Right renal cortex interstitium (tissue), 3 donors: ENCODE data around the gene TNRC6C. TPM values are rescaled to one million over a fixed set of nuclear protein-coding genes. Genes with fewer than 3 reads are reported as not detected.
"Not testable (repeated sequence)": the region's sequence is repeated elsewhere in the genome, so short reads cannot be mapped to it uniquely, and the experiment has no call there.

Experiments
- DNase-seq, 3 donors: peaks; one replicate each; pipeline ENCODE4 v3.0.0-alpha.2; 2013; ENCODE audit warnings: low read depth in 3 of 3, low spot score in 2 of 3
- polyA plus RNA-seq, 3 donors: library from polyadenylated mRNA; unstranded; fragments of 120-200 nt; gene quantifications; one replicate each; pipeline ENCODE4 v1.2.1, GENCODE V29; 2013; ENCODE audit not compliant: insufficient read length in 3 of 3

The TNRC6C gene
- polyA plus RNA-seq, 3 donors = 12.6 to 13.6 (median 12.8) TPM

- no peak for DNase-seq
Observed at GRCh38 chr17:78132084-78132676, 173.7 kb downstream of the TNRC6C start.

- no peak for DNase-seq
Observed at GRCh38 chr17:78132767-78133178, 174.3 kb downstream of the TNRC6C start.

- DNase-seq = no peak
Observed at GRCh38 chr17:78133179-78133951, 174.9 kb downstream of the TNRC6C start.

DNA sequence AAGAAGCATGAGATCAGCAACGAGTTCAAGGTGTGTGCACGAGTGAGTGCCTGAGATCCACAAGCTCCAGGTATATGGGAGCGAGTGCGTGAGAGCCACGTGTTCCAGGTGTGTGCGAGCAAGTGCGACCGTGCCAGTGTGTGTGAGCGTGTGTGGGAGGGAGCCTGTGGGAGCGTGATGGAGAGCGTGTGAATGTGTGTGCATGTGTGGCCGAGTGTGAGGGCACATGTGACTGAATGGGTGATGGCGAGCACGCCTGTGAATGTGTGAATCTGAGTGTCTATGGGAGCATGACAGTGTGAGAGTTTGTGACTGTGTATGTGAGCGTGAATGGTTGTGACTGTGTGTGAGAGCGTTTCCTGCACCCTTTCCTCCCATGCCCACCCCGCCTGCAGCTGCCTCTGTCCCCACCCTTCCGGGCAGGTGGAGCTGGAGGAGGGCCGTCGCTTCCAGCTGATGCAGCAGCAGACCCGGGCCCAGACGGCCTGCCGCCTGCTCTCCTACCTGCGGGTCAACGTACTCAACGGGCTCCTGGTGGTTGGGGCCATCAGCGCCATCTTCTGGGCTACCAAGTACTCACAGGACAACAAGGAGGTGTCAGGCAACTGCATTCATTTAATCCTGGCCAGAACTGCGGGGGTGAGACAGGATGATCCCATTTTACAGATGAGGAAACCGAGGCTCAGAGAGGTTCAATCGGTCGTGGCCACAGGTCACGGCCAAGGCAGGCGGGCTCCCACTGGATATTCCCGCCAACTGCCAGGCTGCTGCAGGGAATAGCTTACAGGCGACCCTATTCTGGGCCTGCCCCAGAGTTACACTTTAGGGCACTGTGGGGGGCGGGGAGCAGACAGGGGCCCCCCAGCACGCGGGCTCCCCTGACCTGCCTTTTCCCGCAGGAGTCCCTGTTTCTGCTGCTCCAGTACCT lies 175.7 kb downstream of the TNRC6C start:
- DNase-seq = no peak

- DNase-seq = no peak
Observed at GRCh38 chr17:78134899-78135385, 176.4 kb downstream of the TNRC6C start.

DNA sequence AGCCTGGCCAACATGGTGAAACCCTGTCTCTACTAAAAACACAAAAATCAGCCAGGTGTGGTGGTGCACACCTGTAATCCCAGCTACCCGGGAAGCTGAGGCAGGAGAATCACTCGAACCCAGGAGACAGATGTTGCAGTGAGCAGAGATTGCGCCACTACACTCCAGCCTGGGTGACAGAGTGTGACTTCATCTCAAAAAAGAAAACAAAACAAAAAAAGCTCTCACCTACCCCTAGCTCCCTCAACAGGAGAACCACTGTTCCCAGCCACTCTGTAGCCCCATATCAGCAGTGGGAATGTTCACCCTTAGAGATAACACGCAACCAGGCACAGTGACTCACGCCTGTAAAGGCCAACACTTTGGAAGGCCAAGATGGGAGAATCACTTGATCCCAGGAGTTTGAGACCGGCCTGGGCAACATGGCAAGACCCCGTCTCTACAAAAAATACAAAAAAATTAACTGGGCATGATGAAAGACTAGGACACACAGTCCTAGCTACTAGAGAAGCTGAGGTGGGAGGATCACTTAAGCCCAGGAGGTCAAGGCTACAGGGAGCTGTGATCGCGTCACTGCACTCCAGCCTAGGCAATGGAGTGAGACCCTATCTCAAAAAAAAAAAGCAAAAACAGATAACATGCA lies 177.5 kb downstream of the TNRC6C start:
- no peak for DNase-seq

GRCh38 chr17:78137392-78138203 lies 179.1 kb downstream of the TNRC6C start:
- no peak for DNase-seq

DNA sequence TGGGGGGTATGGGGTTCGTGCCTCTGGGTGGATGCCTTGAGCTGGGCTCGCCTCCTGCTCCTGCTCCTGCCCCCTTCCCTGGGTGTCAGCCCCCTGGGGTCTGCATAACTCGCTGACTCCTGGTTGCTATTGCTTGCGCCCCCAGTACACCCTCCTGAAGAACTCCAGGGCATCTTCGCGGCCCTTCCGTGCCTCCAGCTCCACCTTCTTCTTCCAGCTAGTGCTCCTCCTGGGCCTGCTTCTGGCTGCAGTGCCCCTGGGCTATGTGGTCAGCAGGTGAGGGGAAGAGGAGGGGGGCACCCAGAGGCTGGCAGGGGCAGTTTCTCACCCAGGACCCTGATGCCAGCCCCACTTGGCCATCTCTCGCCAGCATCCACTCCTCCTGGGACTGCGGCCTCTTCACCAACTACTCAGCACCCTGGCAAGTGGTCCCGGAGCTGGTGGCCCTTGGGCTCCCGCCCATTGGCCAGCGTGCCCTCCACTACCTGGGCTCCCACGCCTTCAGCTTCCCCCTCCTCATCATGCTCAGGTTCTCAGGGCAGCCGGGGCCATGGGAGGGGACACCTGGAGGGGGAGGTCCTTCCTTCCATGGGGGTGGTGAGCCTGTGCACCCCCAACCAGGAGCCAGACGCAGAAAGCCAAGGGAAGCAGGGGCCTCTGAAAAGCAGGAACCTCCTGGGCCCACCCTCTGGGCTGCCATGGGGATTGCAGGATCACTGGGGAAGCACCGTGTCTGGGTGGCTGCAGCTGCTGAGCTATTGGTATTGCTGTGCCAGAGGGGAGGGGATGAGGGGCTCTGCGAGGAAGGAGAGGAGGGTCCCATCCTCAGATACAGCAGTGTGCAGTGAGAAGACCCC lies 179.9 kb downstream of the TNRC6C start:
- no peak for DNase-seq

DNA sequence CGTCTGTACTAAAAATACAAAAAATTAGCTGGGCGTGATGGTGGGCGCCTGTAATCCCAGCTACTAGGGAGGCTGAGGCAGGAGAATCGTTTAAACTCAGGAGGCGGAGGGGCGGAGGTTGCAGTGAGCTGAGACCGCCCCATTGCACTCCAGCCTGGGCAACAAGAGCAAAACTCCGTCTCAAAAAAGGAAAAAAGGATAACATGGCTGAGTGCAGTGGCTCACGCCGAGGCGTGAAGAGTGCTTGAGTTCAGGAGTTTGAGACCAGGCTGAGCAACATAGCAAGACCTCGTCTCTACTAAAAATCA lies 181.3 kb downstream of the TNRC6C start:
- DNase-seq = not testable (repeated sequence)

DNA sequence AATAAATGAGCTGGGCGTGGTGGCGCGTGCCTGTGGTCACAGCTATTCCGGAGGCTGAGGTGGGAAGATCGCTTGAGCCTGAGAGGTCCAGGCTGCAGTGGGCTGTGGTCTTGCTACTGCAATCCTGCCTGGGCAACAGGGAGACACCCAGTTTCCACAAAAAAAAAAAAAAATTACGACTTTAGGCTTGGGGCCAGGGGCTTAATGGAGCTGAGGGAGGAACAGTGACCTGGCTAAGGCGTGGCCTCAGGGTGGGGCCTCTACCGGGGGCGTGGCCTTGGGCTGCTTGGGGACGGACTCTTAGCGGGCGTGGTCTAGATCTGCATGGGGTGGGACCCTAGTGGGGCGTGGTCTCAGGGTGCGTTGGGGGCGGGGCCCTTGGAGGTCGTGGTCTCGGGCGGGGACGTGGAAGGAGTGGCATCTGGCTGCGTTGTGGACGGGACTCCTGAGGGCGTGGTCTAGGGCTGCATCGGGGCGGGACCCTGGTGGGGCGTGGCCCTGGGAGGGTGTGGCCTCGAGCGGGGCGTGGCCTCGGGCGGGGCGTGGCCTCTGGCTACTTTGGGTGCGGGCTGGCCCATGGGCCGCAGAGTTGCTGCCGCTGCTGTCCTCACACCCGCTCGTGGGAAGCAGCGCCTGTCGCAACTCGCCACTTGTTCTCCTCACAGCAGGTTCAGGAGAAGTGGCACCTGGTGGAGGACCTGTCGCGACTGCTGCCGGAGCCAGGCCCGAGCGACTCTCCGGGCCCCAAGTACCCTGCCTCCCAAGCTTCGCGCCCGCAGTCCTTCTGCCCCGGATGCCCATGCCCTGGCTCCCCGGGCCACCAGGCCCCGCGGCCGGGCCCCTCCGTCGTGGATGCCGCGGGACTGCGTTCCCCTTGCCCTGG lies 181.9 kb downstream of the TNRC6C start:
- DNase-seq = no peak

GRCh38 chr17:78141437-78142118 lies 183.1 kb downstream of the TNRC6C start:
- DNase-seq = no peak

GRCh38 chr17:78142119-78142861 lies 183.8 kb downstream of the TNRC6C start:
- no peak for DNase-seq

- DNase-seq = no peak
Observed at GRCh38 chr17:78143214-78144146, 185.0 kb downstream of the TNRC6C start.

GRCh38 chr17:78144147-78144719 lies 185.7 kb downstream of the TNRC6C start:
- no peak for DNase-seq
